Stimulated activated CD4-positive, alpha-beta T cell treated with anti-CD3 and anti-CD28 coated beads, Interleukin-12 subunit alpha, Interleukin-12 subunit beta, amount 100 ng/mL, for 48 hours (primary cell): ENCODE data around the gene STX18.
"Not testable (repeated sequence)": the region's sequence is repeated elsewhere in the genome, so short reads cannot be mapped to it uniquely, and the experiment has no call there.

Experiments used
- DNase-seq, 3 donors: peaks; one replicate each; pipeline ENCODE4 v3.0.0-alpha.2; 2020; ENCODE audit warnings: low read depth in 2 of 3, low spot score in 1 of 3

Gene STX18

GRCh38 chr4:4541661-4542570 is at the start of gene STX18:
TSS of gene STX18 (minus strand) at chr4:4542048. CDS start at chr4:4541964, 84 bp downstream.
- DNase-seq, result peak; percentile 81 to 91 (median 82)

GRCh38 chr4:4591071-4591470 is 49.2 kb upstream of the STX18 start:
- DNase-seq, result no peak

- no peak for DNase-seq
Measured at GRCh38 chr4:4590546-4590945, 48.7 kb upstream of the STX18 start.

GRCh38 chr4:4585012-4585670 is 43.3 kb upstream of the STX18 start:
- DNase-seq, result no peak

- DNase-seq, result no peak
Measured at GRCh38 chr4:4583606-4584005, 41.8 kb upstream of the STX18 start.

GRCh38 chr4:4582653-4583052 is 40.8 kb upstream of the STX18 start:
- no peak for DNase-seq

- no peak for DNase-seq
Measured at GRCh38 chr4:4580494-4580893, 38.6 kb upstream of the STX18 start.

- DNase-seq, result no peak
Measured at GRCh38 chr4:4578981-4579380, 37.1 kb upstream of the STX18 start.

GRCh38 chr4:4577359-4577875 is 35.6 kb upstream of the STX18 start:
- DNase-seq, result no peak

- DNase-seq, result peak; percentile 28 to 49 (median 31)
Measured at GRCh38 chr4:4575284-4576211, 33.7 kb upstream of the STX18 start.

GRCh38 chr4:4574792-4575191 is 32.9 kb upstream of the STX18 start:
- DNase-seq, result no peak

GRCh38 chr4:4574052-4574451 is 32.2 kb upstream of the STX18 start:
- no peak for DNase-seq

GRCh38 chr4:4572821-4573220 is 31.0 kb upstream of the STX18 start:
- no peak for DNase-seq

GRCh38 chr4:4569861-4570260 is 28.0 kb upstream of the STX18 start:
- not testable (repeated sequence) for DNase-seq

- DNase-seq, result no peak
Measured at GRCh38 chr4:4568806-4569427, 27.1 kb upstream of the STX18 start.

- DNase-seq, result not testable (repeated sequence)
Measured at GRCh38 chr4:4566359-4566758, 24.5 kb upstream of the STX18 start.

GRCh38 chr4:4564522-4564921 is 22.7 kb upstream of the STX18 start:
- no peak for DNase-seq

GRCh38 chr4:4560642-4561041 is 18.8 kb upstream of the STX18 start:
- DNase-seq, result no peak

GRCh38 chr4:4560136-4560535 is 18.3 kb upstream of the STX18 start:
- DNase-seq, result no peak

GRCh38 chr4:4559596-4559995 is 17.7 kb upstream of the STX18 start:
- no peak for DNase-seq

GRCh38 chr4:4558881-4559280 is 17.0 kb upstream of the STX18 start:
- no peak for DNase-seq
